Activated T-cell treated with anti-CD3 and anti-CD28 coated beads for 4 hours (primary cell): Measurements from ENCODE around the gene DOK7.

Experiments used
- DNase-seq: peaks from one replicate; pipeline ENCODE4 v3.0.0-alpha.2; 2020

DOK7 gene

DNA sequence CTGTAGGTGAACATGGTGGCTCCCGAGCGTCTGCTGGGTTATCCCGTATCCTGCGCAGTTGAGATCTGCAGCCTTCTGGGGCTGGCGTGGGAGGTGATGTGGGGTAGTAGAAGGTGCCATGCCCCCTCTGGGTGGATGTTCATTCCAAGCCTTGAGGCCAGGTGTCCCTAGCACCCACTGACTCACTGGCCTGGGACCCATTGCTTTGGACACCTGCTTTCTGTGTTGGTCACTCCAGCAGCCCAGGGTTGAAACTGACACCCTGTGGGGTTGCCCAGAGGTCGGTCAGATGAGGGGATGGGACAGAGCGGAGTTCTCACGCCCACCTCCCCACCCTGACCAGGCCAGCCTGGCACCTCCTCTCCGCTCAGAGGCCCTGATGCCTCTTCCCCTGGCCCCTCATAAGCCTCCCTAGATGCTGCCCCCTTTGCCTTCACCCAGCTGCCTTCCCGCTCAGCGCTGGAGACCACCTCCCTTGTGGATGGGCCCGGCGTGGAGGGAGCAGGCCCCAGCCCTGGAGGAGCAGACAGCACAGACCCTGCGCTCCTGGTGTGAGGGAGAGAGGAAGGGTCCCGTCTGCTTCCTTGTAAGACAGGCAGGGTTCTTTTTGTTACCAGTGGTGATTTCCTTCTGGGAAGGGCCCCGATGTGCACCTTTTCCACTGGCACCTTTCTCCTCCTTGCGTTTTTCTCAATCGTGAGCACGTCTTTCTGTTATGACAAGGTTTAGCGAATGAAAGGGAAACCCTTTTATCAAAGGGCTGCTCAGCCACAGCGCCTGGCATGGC lies 2.0 kb downstream of the DOK7 start:
- no peak for DNase-seq

DNA sequence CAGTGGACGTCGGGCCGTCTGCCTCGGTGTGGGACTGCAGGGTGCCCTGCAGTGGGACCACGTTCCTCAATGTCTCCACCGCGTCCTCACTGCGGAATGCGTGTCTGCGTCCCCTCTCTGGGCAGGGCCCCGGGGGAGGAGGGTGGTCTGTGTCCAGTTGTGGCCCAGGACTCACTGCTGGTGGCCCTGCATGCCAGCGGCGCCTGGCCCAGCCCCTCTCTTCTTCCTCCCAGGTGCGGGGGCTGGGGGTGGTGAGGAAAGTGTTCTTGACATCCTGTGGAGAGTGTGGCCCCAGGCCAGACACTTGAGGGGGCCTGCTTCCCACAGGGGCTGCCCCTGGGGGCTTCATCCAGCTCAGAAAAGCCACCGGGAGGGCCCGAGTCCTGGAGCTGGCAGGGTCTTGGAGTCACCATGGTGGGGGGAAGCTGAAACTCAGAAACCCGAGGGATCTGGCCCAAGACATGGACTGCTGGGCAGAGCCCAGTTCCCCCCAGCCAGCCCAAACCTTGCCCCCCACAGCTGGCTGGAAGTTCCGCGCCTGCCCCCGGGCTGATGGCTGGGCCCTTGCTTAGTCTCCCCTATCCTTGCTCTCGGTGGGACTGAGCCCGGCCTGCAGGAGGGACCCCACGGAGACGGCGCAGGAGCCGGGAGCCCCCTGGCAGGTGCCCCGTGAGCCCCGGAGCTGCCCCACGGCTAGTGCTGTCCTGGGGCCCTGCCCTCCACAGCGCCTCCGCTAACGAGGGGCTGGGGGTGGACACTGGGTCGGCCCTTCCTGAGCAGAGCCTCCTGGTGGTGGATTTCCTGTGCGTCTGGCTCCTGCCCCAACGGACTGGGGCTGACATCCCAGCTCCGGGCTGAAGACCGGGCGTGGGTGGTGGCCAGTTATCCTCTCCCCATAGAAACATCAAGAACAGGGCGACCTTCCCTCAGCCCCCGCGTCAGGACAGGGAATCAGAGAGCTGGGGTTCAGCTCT lies 2.9 kb downstream of the DOK7 start:
- DNase-seq = no peak

DNA sequence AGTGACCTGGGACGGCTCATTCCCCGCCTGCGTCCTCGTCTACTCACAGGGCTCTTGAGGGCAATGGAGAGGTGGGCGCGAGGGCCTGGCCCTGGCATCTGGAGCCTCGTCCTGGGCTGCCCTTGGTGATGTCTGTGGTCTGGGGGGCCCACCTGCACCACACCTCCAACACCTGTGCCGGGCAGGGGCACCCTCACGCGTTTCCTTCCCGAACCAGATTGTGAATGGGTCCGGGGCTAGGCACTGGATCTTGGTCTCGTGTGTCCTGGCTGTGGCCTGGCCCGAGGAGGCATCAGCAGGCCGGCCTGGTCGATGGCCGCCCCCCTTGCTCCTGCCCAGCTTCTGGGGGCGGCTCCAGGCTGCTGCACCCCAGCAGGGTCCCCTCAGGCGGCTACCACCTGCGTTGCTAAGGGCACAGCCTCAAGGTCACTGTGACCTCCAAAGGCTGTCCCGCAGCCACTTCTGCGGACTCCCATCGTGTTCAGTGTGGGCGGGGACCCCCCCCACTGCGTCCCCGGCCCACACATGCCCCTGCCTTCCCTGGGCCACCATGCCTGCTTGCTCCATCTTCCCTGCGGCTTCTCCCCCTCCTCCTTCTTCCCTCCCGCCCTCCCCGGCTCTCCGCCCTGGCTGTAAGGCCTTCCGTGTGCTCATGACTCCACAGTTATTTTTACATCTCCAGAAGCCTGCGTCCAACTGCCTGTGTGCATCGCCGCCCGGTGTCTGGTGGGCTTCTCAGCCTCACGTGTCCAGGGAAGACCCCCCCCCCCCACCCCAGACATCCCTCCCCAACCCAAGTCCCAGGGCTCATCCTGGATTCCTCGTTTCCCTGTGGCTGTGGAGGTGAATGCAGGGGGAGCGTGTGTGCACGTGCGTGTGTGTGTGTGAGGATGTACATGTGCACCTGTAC lies 3.8 kb downstream of the DOK7 start:
- no peak for DNase-seq

GRCh38 chr4:3467601-3468031 lies 4.5 kb downstream of the DOK7 start:
- DNase-seq = no peak

GRCh38 chr4:3468154-3468553 lies 5.0 kb downstream of the DOK7 start:
- DNase-seq = no peak

DNA sequence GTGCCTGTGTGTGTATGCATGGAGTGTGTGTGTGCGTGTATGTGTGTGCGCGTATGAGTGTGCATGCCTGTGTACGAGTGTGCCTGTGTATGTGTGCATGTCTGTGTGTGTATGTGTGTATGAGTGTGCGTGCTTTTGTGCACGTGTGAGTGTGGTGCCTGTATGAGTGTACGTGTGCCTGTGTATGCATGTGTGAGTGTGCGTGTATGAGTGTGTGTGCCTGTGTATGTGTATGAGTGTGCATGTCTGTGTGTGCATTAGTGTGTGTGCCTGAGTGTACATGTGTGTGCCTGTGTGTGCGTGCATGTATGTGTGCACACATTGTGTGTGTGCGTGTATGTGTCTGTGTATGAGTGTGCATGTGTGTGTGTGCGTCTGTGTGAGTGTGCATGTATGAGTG lies 5.7 kb downstream of the DOK7 start:
- no peak for DNase-seq

DNA sequence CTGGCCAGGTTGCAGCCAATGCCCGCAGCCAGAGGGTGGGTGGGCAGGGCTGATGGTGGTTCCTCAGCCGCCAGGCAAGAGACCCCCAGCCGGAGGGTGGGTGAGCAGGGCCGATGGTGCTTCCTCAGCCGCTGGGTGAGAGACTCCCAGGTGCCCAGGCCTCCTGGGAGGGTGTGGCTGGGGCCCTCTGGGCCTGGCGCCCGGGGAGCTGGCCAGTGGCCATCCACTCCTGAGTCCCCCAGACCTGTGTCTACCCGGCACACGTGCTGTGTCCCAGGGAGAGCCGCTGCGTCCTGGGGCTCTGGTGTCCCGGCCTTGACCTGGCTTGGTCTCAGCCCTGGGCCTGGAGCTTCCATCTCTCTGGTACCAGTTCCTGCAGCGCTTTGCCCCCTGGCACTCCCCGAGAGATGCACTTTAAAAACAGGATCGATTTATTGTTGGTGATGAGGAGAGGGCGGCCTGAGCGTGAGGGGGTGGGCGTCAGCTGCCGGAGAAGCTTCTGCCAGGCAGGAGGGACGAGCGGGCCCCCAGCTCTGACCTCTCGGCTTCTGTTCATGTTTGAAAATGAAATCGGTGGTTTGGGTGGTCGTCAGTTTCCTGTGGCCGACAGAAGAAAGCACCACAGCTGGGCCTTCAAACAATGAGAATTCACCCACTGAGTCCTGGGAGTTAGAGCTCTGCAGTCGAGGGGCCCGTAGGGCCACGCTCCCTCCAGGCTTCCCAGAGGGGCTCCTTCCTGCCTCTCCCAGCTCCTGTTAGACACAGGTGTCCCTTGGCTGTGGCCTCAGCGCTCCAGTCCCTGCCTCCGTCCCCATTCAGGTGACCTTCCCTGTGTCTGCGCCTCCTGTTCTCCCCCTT lies 6.5 kb downstream of the DOK7 start:
- no peak for DNase-seq

- no peak for DNase-seq
These were observed 7.4 kb downstream of the DOK7 start for GRCh38 chr4:3470244-3471097.

- no peak for DNase-seq
These were observed 8.1 kb downstream of the DOK7 start for GRCh38 chr4:3471098-3471760.

DNA sequence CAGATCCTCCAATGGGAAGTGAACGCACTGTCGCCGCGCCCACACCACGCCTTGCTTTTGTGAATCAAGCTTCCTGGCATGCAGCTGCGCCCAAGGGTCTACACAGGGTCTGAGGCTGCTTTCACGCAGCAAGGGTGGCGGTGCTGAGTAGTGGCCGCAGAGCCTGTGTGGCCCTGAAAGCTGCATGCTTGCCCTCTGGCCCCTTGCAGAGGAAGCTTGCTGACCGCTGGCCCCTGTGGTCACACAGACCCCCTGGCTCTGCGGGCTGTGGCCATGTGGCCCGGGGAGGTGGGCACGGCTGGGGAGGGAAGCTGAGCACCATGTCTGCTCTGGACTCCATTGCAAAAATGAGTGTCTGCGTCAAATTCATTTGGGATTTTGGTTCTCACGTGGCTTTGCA lies 8.8 kb downstream of the DOK7 start:
- no peak for DNase-seq

- DNase-seq = no peak
These were observed 9.5 kb downstream of the DOK7 start for GRCh38 chr4:3472411-3473141.

DNA sequence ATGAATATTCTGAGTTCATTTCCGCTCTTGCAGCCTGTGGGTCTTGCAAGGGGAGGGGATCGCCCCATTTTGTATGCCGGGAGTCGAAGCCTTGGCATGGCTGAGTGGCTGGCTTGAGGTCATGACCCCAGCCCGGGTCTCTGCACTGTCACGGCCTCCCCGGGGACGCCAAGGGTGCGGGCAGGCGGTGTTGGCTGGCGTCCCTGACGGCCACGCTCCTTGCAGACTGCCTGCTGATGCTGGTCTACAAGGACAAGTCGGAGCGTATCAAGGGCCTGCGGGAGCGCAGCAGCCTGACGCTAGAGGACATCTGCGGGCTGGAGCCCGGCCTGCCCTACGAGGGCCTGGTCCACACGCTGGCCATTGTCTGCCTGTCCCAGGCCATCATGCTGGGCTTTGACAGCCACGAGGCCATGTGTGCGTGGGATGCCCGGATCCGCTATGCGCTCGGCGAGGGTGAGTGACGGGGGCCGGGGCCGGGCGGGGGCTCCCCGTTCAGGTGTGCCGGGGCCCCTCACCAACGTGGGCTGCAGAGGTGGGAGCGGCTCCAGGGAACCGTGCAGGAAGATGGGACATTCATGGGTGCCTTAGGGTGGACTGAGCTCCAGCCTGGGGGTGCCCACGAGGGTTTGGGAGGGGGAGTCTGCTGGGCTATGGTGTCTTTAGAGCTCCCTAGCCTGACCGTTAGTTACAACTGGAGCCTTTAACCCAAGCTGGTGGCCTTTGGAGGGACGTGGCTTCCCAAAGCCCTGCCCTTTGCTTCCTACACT lies 10.3 kb downstream of the DOK7 start:
- no peak for DNase-seq

GRCh38 chr4:3473996-3474765 lies 11.1 kb downstream of the DOK7 start:
- no peak for DNase-seq

GRCh38 chr4:3475041-3475712 lies 12.1 kb downstream of the DOK7 start:
- DNase-seq = no peak

DNA sequence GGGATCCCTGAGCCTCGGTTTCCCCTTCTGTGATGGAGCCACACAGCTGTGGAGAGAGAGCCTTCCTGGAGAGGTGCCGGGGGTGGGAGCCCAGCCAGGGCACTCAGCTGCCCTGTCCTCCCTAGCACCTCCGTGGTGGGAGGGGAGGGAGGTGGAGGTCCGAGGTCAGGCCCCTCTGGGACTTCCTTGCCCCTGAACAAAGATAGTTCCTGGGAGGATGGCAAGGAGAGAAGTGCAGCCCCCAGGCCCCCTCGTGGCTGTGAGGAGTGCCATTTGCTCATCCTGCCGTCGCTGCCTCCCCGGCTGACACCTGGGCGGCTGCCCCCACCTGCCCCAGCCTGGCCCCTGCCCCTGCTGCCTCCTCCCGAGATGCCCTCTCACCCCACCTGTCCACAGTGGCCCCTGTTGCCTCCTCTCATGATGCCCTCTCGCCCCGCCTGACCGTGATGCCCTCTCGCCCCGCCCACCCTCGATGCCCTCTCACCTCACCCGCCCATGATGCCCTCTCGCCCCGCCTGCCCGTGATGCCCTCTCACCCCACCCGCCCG lies 12.7 kb downstream of the DOK7 start:
- DNase-seq = no peak

DNA sequence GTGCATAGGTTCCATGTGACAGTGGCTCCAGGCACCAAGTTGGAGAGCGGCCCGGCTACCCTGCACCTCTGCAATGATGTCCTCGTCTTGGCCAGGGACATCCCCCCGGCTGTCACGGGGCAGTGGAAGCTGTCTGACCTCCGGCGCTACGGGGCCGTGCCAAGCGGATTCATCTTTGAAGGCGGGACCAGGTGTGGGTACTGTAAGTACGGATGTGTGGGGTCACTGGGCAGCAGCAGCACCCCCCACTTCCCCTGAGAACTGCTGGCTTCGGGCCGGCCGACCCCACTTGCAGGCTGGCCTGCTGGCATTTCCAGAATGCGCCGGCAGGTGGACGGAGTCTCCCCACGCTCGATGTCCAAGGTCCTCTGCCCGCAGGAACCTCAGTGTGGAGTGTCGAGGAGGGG lies 13.2 kb downstream of the DOK7 start:
- no peak for DNase-seq
